AG10803 (cell line): ENCODE measurements around the gene ANG.
"Not testable (repeated sequence)": the region's sequence is repeated elsewhere in the genome, so short reads cannot be mapped to it uniquely, and the experiment has no call there.

Experiments
- DNase-seq: peaks from one replicate; pipeline ENCODE4 v3.0.0; 2010; ENCODE audit warnings: low read depth
- H3K4me3 ChIP-seq: 2 replicates; pipeline ENCODE4 v1.5.1; 2011; ENCODE audit warnings: mild to moderate bottlenecking, low read length, control low read depth
- TF ChIP-seq, protein P1 (sequence below): conservative IDR thresholded peaks from 2 replicates; pipeline ENCODE4 v1.5.1; 2011; ENCODE audit warnings: mild to moderate bottlenecking, low read length, control low read depth, inconsistent platforms

The ANG gene

DNA sequence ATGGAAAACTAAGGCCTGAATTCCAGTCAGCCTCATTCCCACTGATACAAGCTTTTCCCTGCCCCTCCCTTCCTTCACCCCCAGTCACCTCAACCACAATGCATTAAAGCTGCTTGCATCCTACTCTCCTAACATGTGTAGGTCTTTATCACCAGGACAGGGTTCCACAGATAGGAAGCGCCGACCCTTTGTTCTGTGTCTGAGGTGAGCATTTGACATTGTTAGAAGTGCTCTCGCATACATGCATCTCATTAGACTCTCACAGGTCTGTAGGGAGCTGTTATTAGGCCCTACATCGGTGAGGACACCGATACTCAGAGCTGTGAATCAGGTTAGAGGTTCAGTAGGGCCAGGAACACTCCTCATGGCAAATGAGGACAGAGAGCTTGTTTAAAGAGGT is 43.9 kb downstream of the ANG start:
- no peak for DNase-seq
- H3K4me3 ChIP-seq, result no peak overlapping the region
- TF ChIP-seq, protein P1, sequence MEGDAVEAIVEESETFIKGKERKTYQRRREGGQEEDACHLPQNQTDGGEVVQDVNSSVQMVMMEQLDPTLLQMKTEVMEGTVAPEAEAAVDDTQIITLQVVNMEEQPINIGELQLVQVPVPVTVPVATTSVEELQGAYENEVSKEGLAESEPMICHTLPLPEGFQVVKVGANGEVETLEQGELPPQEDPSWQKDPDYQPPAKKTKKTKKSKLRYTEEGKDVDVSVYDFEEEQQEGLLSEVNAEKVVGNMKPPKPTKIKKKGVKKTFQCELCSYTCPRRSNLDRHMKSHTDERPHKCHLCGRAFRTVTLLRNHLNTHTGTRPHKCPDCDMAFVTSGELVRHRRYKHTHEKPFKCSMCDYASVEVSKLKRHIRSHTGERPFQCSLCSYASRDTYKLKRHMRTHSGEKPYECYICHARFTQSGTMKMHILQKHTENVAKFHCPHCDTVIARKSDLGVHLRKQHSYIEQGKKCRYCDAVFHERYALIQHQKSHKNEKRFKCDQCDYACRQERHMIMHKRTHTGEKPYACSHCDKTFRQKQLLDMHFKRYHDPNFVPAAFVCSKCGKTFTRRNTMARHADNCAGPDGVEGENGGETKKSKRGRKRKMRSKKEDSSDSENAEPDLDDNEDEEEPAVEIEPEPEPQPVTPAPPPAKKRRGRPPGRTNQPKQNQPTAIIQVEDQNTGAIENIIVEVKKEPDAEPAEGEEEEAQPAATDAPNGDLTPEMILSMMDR, result no peak

DNA sequence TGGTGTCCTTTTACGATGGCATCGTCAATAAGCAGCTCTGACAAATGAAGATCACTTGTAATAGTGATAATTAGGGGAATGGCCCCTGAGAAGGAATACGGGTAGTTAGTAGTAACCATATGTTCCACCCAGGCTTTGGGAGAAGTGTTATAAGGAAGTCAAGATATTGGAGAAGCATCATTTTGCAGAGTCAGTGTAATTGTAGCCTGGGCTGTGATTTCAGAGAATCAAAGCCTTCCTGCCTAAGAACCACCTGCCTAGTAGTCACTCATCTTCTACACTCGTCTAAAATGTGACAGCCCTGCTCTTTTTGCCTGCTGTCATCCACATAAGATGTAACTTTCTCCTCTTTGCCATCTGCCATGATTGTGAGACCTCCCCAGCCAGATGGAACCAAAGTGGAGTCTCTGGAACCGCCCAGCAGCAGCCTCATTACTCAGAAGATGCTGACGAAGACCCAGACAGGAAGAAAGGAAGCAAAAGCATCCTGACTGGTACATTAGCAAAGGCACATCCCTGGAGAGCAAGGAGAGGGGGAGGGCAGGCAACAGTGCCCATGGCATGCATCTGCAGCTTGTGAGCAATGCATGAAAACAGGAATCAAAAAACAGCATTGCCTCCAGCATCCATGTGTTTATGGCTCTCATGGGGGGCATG is 44.5 kb downstream of the ANG start:
- TF ChIP-seq, protein P1, result no peak
- no peak overlapping the region for H3K4me3 ChIP-seq
- DNase-seq, result no peak

DNA sequence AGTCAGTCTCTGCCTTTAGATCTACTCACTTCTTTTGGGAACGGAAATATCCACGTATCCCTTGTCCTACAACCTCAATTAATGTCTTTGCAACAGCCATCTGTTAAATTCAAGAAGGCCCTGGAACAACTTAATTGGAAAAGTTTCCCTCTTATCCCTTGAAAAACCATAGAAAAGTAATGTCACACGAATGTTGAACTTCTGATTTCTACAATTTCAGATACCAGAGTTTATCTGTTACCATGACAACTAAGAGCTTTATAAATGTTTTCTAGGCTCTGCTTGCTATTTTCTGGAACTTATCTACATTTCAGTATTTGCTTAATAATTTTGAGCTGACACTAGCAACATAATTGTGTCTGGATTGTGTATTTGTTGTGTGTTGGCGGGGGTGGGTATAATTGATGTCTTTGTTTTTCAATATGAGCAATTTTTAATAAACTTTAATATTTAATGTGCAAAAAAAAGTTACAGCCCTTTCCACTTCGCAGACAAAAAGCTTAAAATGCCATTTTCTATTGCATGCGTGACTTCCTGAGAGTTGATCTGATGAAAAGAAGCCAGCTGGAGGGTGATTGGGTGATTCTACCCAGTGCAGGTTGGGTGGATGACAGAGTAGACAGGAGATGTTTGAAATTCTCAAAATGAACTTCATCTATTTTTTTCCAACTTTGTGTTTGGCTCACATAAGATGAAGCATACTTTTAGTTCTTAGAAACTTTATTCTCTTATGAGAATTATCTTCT is 45.3 kb downstream of the ANG start:
- no peak overlapping the region for H3K4me3 ChIP-seq
- DNase-seq, result no peak
- TF ChIP-seq, protein P1, result no peak

DNA sequence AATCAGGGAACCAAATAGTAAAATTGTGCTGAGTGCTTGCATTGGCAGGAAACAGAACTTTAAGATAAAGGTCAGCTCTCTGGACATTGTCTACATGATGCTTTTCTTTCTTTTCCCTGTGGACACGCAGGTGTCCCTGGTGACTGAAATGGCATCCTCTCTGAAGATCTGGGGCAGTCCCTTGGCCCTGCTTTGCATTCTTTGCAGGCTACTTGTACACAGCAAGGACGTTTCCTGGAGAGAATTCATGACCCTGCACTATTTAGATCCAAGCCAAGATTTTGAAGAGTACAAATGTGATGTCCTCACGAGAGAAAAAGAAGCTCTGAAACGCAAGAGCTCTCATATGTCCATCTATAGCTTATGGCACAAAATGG is 45.9 kb downstream of the ANG start:
- no peak for DNase-seq
- no peak overlapping the region for H3K4me3 ChIP-seq
- TF ChIP-seq, protein P1, result no peak

DNA sequence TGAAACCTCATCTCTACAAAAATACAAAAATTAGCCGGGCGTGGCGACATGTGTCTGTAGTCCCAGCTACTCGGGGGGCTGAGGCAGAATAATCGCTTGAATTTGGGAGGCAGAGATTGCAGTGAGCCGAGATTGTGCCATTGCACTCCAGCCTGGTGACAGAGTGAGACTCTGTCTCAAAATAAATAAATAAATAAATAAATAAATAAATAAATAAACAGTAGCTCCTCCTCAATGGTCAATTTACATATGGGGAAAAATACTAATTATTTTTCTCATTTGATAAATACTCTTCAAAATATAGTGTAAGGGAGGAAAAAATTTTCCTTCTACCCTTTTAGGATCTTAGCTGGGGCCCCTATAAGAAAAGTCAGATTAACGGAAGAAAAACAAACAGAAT is 49.7 kb downstream of the ANG start:
- not testable (repeated sequence) for DNase-seq, H3K4me3 ChIP-seq

DNA sequence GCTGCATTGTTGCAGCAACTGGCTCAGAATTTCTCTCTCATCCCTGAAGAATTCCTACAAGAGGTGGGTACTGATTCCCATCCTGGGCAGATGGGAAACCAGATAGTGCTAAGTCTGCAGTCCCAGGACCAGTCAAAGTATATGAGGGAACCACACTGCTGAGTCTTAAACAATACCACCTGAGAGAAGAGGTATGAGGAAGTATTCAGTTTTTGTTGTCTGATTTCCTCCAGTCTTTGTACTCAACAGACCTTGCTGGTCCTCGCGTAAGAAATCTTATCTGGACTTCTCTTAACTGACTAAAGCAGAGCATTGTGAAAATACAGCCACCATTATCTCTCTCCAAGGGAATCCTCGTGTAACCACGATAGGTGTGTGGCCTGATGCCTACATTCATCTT is 53.6 kb downstream of the ANG start:
- no peak overlapping the region for H3K4me3 ChIP-seq
- no peak for DNase-seq
- TF ChIP-seq, protein P1, result no peak

DNA sequence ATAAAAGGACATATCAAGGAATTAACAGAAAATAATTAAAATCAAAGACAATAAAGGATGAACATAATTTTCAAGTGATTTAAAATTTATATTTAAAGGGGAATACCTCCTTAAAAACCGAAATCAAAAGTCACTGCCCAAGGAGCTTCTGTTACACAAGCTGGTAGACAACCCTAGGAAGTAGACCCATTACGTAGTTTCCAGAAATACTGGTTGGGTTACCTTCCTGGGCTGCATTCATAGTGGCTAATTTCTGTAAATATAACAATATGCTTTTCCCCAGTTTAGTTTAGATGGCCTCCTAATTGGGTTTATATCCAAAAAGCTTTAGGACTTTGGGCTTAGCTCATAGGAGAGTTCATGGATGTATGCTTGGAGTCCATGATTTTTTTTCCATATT is 55.0 kb downstream of the ANG start:
- no peak overlapping the region for H3K4me3 ChIP-seq
- DNase-seq, result no peak
- TF ChIP-seq, protein P1, result no peak
